Gastrocnemius medialis (tissue), 4 donors: ENCODE data around the gene NTNG1.

ENCODE experiments used
- POLR2A ChIP-seq, 2 donors: fragments of 450-650 bp; IDR thresholded peaks; one replicate each; pipeline ENCODE4 v1.6.1; 2017; ENCODE audit warnings: antibody characterized with exemption in 2 of 2, mild to moderate bottlenecking in 2 of 2, moderate library complexity in 2 of 2
- TF ChIP-seq, protein P1 (sequence below), 5 experiments: fragments of 450-650 bp in 3 of 5; fragments of 200-600 bp in 2 of 5; sonication (generic) in 2 of 5; IDR thresholded peaks in 4 of 5; conservative IDR thresholded peaks in 1 of 5; 1 replicate in 4 of 5; 2 replicates in 1 of 5; pipeline ENCODE4 v1.5.1; 2016 to 2019; ENCODE audit warnings: antibody characterized with exemption in 5 of 5, mild to moderate bottlenecking in 3 of 5, moderate library complexity in 3 of 5

DNA sequence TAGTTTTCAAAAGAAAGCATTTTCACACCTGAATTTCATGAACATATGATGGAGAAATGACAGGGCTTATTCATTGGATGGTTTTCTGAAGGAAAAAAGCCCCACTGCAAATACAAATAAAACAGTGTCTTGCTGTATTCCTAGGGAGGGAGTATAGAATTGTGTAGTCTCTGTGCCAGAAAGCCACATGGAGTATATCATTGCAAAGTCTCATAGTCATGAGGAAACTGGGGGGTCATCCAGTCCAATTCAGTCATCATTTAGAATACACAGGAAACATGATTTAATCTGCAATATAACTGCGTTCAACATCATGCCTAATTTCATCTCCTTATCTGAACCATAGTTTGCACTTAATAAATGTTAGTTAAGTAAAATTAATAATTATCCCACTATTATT lies 222.3 kb downstream of the NTNG1 start:
- TF ChIP-seq, protein P1, sequence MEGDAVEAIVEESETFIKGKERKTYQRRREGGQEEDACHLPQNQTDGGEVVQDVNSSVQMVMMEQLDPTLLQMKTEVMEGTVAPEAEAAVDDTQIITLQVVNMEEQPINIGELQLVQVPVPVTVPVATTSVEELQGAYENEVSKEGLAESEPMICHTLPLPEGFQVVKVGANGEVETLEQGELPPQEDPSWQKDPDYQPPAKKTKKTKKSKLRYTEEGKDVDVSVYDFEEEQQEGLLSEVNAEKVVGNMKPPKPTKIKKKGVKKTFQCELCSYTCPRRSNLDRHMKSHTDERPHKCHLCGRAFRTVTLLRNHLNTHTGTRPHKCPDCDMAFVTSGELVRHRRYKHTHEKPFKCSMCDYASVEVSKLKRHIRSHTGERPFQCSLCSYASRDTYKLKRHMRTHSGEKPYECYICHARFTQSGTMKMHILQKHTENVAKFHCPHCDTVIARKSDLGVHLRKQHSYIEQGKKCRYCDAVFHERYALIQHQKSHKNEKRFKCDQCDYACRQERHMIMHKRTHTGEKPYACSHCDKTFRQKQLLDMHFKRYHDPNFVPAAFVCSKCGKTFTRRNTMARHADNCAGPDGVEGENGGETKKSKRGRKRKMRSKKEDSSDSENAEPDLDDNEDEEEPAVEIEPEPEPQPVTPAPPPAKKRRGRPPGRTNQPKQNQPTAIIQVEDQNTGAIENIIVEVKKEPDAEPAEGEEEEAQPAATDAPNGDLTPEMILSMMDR (IDR thresholded peaks at IDR 0.05 in 4 of 5, conservative IDR thresholded peaks at IDR 0.05 in 1 of 5): no peak
- TF ChIP-seq POLR2A (IDR thresholded peaks at IDR 0.05): no peak
